SK-N-SH (cell line): ENCODE results near the gene PIK3R2. TPM values are rescaled to one million over a fixed set of nuclear protein-coding genes. Genes with fewer than 3 reads are reported as not detected.

ENCODE experiments used
- CTCF ChIA-PET: fragments of 300-600, 350-600 bp; formaldehyde crosslinking; extraction: SDS; loops from one replicate; lab custom pipeline; 2021; lab: Yijun Ruan, JAX
- POLR2A ChIA-PET: fragments of 350-600 bp; sonication (Branson Sonifier 250); formaldehyde crosslinking; extraction: SDS; loops from one replicate; lab custom pipeline; 2020; ENCODE audit warnings: antibody characterized with exemption, inconsistent platforms; lab: Yijun Ruan, JAX
- DNase-seq: peaks from one replicate; pipeline ENCODE4 v3.0.0; 2012
- H2AFZ ChIP-seq: fragments of 200-600 bp; sonication (generic); 2 replicates; pipeline ENCODE4 v1.8.1; 2016; ENCODE audit warnings: antibody characterized with exemption, mild to moderate bottlenecking, low read depth
- H3F3A ChIP-seq: fragments of 200-600 bp; sonication (generic); replicated peaks from 2 replicates; pipeline ENCODE3; 2016; ENCODE audit warnings: antibody characterized with exemption, mild to moderate bottlenecking; ENCODE audit not compliant: insufficient read depth
- H3K27ac ChIP-seq, 2 experiments: fragments of 200-500 bp in 1 of 2; fragments of 200-600 bp in 1 of 2; sonication (Bioruptor generic) in 1 of 2; sonication (generic), shearing (Covaris generic) in 1 of 2; 2 replicates each; pipeline versions ENCODE4 v1.5.1 to v1.6.1; 2014 to 2016; ENCODE audit warnings: low read depth in 2 of 2, inconsistent platforms in 1 of 2, low read length in 1 of 2, mild to moderate bottlenecking in 1 of 2, mixed read lengths in 1 of 2
- H3K27me3 ChIP-seq: fragments of 200-600 bp; sonication (generic), shearing (Covaris generic); 2 replicates; pipeline ENCODE4 v1.6.1; 2016; ENCODE audit warnings: mixed run types; ENCODE audit not compliant: insufficient read depth
- H3K36me3 ChIP-seq, 2 experiments: fragments of 200-500 bp in 1 of 2; fragments of 200-600 bp in 1 of 2; sonication (Bioruptor generic) in 1 of 2; sonication (generic) in 1 of 2; replicated peaks in 1 of 2; 2 replicates each; pipeline versions ENCODE3 to v1.5.1; 2014 to 2016; ENCODE audit warnings: low read length in 1 of 2, mild to moderate bottlenecking in 1 of 2; ENCODE audit not compliant: insufficient read depth in 2 of 2, control insufficient read depth in 1 of 2
- H3K4me1 ChIP-seq, 2 experiments: fragments of 200-500 bp in 1 of 2; fragments of 200-600 bp in 1 of 2; sonication (Bioruptor generic) in 1 of 2; sonication (generic), shearing (Covaris generic) in 1 of 2; 2 replicates each; pipeline versions ENCODE4 v1.5.1 to v1.6.1; 2014 to 2016; ENCODE audit warnings: low read depth in 1 of 2, low read length in 1 of 2, mixed run types in 1 of 2; ENCODE audit not compliant: insufficient read depth in 2 of 2, control insufficient read depth in 1 of 2
- H3K4me2 ChIP-seq: fragments of 200-600 bp; sonication (generic), shearing (Covaris generic); 2 replicates; pipeline ENCODE4 v1.6.1; 2017; ENCODE audit warnings: mixed run types
- H3K4me3 ChIP-seq, 2 experiments: fragments of 200-500 bp in 1 of 2; fragments of 200-600 bp in 1 of 2; sonication (Bioruptor generic) in 1 of 2; sonication (generic), shearing (Covaris generic) in 1 of 2; 2 replicates each; pipeline versions ENCODE4 v1.5.1 to v1.8.1; 2014 to 2016; ENCODE audit warnings: low read depth in 2 of 2, inconsistent platforms in 1 of 2, low read length in 1 of 2, mild to moderate bottlenecking in 1 of 2, mixed read lengths in 1 of 2, moderate library complexity in 1 of 2
- H3K79me2 ChIP-seq: fragments of 200-600 bp; sonication (generic); 2 replicates; pipeline ENCODE4 v1.8.1; 2017; ENCODE audit warnings: mild to moderate bottlenecking; ENCODE audit not compliant: insufficient read depth
- H3K9ac ChIP-seq: fragments of 200-600 bp; sonication (generic); 2 replicates; pipeline ENCODE4 v1.6.1; 2017; ENCODE audit warnings: mixed run types
- H3K9me2 ChIP-seq: fragments of 200-600 bp; sonication (generic); 2 replicates; pipeline ENCODE4 v1.6.1; 2017; ENCODE audit warnings: mixed run types
- H3K9me3 ChIP-seq: fragments of 200-600 bp; sonication (generic); 2 replicates; pipeline ENCODE4 v1.6.1; 2017; ENCODE audit warnings: mixed run types, mild to moderate bottlenecking, moderate library complexity
- H4K20me1 ChIP-seq: fragments of 200-600 bp; sonication (generic); 2 replicates; pipeline ENCODE4 v1.6.1; 2017; ENCODE audit warnings: mild to moderate bottlenecking, mixed run types; ENCODE audit not compliant: insufficient read depth
- CHD2 ChIP-seq: fragments of 150-350 bp; IDR thresholded peaks from 2 replicates; pipeline ENCODE4 v1.6.1; 2018; ENCODE audit warnings: low read length; ENCODE audit not compliant: partially characterized antibody
- FOXM1 ChIP-seq: IDR thresholded peaks from 2 replicates; pipeline ENCODE4 v1.4.0; 2012; ENCODE audit warnings: low read depth, mild to moderate bottlenecking
- MEF2A ChIP-seq: IDR thresholded peaks from 2 replicates; pipeline ENCODE4 v1.4.0; 2012; ENCODE audit warnings: low read depth, borderline replicate concordance
- NRF1 ChIP-seq: IDR thresholded peaks from 2 replicates; pipeline ENCODE4 v1.6.1; 2012; ENCODE audit warnings: low read depth, mild to moderate bottlenecking, low read length
- RAD21 ChIP-seq: IDR thresholded peaks from 2 replicates; pipeline ENCODE4 v1.6.1; 2012; ENCODE audit warnings: mild to moderate bottlenecking, low read length
- RCOR1 ChIP-seq: fragments of 150-350 bp; IDR thresholded peaks from 2 replicates; pipeline ENCODE4 v1.6.1; 2017; ENCODE audit warnings: antibody characterized with exemption, low read length
- REST ChIP-seq: IDR thresholded peaks from 2 replicates; pipeline ENCODE4 v1.6.1; 2012; ENCODE audit warnings: mild to moderate bottlenecking, low read depth, low read length, moderate library complexity
- SMC3 ChIP-seq: IDR thresholded peaks from 2 replicates; pipeline ENCODE4 v1.6.1; 2012; ENCODE audit warnings: low read depth, low read length, improper control_type of control experiment
- TEAD4 ChIP-seq: IDR thresholded peaks from 2 replicates; pipeline ENCODE4 v1.4.0; 2012; ENCODE audit warnings: mild to moderate bottlenecking, borderline replicate concordance; ENCODE audit not compliant: insufficient read depth
- YY1 ChIP-seq: IDR thresholded peaks from 2 replicates; pipeline ENCODE4 v1.4.0; 2012; ENCODE audit warnings: low read depth, mild to moderate bottlenecking
- WGBS: methylation state at CpG from one replicate; pipeline ENCODE4 v1.1.6; 2017; ENCODE audit warnings: low lambda C conversion rate; 5-methylcytosine and 5-hydroxymethylcytosine counted together
- polyA plus RNA-seq, 3 experiments: library from polyadenylated mRNA; depleted of rRNA; stranded (reverse); fragments of >200 nt; gene quantifications; 2 replicates each; pipeline ENCODE4 v1.2.3, GENCODE V29; 2012
- TF ChIP-seq, protein P1 (sequence below): fragments of 200-600 bp; sonication (generic); IDR thresholded peaks from 2 replicates; pipeline ENCODE4 v1.6.1; 2017; ENCODE audit warnings: antibody characterized with exemption, mild to moderate bottlenecking, moderate library complexity

PIK3R2 gene
- polyA plus RNA-seq, 1 of the 3 experiments (the other 2 are of a cell fraction), result 36.6 TPM

GRCh38 chr19:18112989-18113478 lies 39.9 kb upstream of the PIK3R2 start:
- Histone ChIP-seq H3K9ac (no peak overlapping the region), H3K27me3 (no peaks in the 10 kb centered on the region), H3K27ac (no peak overlapping the region), H3K36me3 (peaks cover 0 to 4% of the 10 kb centered on the region in 2 experiments), H3F3A (peaks cover 12% of the 10 kb centered on the region)
- CTCF ChIA-PET, result interaction anchor here (0.5 to 6.3 kb wide), 39 partner anchors 9 to 220 kb away, joined by 3 to 78 read pairs (median 4); partner anchors contain the start of genes IFI30, MAST3, PDE4C and PIK3R2
- TF ChIP-seq CHD2 (peak; percentile 55), YY1 (0 out of 2 replicates have a peak, but pooled peaks have one; percentile 17), TEAD4 (no peak), SMC3 (peak; percentile 86), RAD21 (peak; percentile 87), REST (0 out of 2 replicates have a peak, but pooled peaks have one; percentile 23), NRF1 (no peak), MEF2A (no peak), FOXM1 (no peak), RCOR1 (peak; percentile 44; the same call in 1 of the 2 replicates)
- TF ChIP-seq, protein P1, sequence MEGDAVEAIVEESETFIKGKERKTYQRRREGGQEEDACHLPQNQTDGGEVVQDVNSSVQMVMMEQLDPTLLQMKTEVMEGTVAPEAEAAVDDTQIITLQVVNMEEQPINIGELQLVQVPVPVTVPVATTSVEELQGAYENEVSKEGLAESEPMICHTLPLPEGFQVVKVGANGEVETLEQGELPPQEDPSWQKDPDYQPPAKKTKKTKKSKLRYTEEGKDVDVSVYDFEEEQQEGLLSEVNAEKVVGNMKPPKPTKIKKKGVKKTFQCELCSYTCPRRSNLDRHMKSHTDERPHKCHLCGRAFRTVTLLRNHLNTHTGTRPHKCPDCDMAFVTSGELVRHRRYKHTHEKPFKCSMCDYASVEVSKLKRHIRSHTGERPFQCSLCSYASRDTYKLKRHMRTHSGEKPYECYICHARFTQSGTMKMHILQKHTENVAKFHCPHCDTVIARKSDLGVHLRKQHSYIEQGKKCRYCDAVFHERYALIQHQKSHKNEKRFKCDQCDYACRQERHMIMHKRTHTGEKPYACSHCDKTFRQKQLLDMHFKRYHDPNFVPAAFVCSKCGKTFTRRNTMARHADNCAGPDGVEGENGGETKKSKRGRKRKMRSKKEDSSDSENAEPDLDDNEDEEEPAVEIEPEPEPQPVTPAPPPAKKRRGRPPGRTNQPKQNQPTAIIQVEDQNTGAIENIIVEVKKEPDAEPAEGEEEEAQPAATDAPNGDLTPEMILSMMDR, result peak; percentile 92
- TF ChIP-seq, all 33 proteins: peak for 7
- Histone ChIP-seq H3K4me3 (no peak overlapping the region; a peak in 1 of 4 replicates), H3K9me2 (no peaks in the 10 kb centered on the region), H3K79me2 (no peaks in the 10 kb centered on the region), H3K4me2 (no peak overlapping the region), H3K4me1 (peaks cover 3 to 17% of the 10 kb centered on the region in 2 experiments; a peak in 2 of 4 replicates), H4K20me1 (no peaks in the 10 kb centered on the region), H3K9me3 (no peaks in the 10 kb centered on the region), H2AFZ (no peak overlapping the region)
- WGBS, result 41% methylated on average over 8 of the region's 9 CpGs
- POLR2A ChIA-PET, result interaction anchor here (0.6 to 0.7 kb wide), 2 partner anchors 55 to 270 kb away, joined by 3 read pairs; no protein-coding TSS in a partner anchor
- peak; percentile 90 for DNase-seq

DNA sequence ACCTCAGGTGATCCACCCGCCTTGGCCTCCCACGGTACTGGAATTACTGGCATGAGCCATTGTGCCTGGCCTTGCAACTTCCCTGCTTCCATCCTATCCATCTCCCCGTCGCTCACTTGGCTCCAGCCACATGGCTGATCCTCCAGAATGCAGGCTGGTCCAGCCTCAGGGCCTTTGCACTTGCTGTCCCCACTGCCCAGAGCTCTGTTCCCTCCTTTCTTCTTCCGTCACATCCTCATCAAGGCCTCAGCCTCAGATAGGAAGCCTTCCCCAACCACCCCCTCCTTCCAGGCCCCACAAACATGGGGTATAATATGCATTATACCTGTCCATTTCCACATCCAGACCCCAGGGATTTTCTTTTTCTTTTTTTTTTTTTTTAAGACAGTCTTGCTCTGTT lies 39.1 kb upstream of the PIK3R2 start:
- Histone ChIP-seq H3K4me3 (no peak overlapping the region), H3K9me3 (no peaks in the 10 kb centered on the region), H3K79me2 (no peaks in the 10 kb centered on the region), H2AFZ (no peak overlapping the region), H3K4me2 (no peak overlapping the region), H3K4me1 (peaks cover 3 to 24% of the 10 kb centered on the region in 2 experiments; a peak in 2 of 4 replicates), H3K9me2 (no peaks in the 10 kb centered on the region), H3K27me3 (no peaks in the 10 kb centered on the region), H3K27ac (no peak overlapping the region), H3F3A (peaks cover 12% of the 10 kb centered on the region), H3K9ac (no peak overlapping the region), H3K36me3 (peaks cover 0 to 4% of the 10 kb centered on the region in 2 experiments), H4K20me1 (no peaks in the 10 kb centered on the region)
- no peak for TF ChIP-seq NRF1
- POLR2A ChIA-PET, result no interaction called here
- CTCF ChIA-PET, result interaction anchor here (0.8 to 6.3 kb wide), 15 partner anchors 8 to 166 kb away, joined by 3 to 78 read pairs (median 8); partner anchors contain the start of genes MAST3, PIK3R2 and RAB3A
- WGBS, result 95% methylated on average over 5 of the region's 5 CpGs
- DNase-seq, result no peak
